GM12892 (cell line): ENCODE measurements around the gene MLLT6.

Experiments used
- POLR2A ChIP-seq: IDR thresholded peaks from 2 replicates; pipeline ENCODE4 v1.6.1; 2011; ENCODE audit warnings: low read depth, low read length, control low read depth
- POLR2AphosphoS5 ChIP-seq: IDR thresholded peaks from 2 replicates; pipeline ENCODE4 v1.6.1; 2011; ENCODE audit warnings: low read depth, low read length, control low read depth

DNA sequence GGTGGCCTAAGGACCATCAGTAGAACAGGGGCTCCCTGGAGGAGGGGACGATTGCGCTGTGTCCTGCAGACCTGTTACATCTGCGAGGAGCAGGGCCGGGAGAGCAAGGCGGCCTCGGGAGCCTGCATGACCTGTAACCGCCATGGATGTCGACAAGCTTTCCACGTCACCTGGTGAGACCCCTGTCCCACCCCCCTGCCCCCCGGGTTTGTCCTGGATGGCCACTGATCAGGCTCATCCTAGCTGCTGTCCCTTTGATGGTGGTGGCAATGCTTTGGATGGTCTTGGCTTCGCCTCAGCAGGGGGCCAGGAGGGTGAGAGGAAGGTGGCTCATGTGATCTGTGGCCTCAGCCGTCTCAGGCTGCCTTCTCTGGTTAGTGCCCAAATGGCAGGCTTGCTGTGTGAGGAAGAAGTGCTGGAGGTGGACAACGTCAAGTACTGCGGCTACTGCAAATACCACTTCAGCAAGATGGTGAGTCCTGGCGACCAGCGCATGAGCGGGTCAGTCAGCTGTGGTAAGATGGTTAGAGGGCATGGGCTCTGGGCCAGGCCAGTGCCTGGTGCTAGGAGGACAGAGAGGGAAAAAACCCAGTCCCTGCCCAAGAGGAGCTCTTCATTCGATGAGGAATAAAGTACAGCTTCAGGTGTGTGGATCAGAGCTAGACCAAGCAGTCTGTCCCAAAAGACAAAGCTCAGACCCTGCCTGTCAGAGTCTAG lies 4.2 kb downstream of the MLLT6 start:
- TF ChIP-seq POLR2A = no peak
- no peak for TF ChIP-seq POLR2AphosphoS5
